ENCODE measurements around the gene GPHB5.
A peak's percentile ranks its signal among the peaks of the same experiment; 100 is the strongest.
"Not testable (repeated sequence)": the region's sequence is repeated elsewhere in the genome, so short reads cannot be mapped to it uniquely, and the experiment has no call there.

Gene GPHB5

DNA sequence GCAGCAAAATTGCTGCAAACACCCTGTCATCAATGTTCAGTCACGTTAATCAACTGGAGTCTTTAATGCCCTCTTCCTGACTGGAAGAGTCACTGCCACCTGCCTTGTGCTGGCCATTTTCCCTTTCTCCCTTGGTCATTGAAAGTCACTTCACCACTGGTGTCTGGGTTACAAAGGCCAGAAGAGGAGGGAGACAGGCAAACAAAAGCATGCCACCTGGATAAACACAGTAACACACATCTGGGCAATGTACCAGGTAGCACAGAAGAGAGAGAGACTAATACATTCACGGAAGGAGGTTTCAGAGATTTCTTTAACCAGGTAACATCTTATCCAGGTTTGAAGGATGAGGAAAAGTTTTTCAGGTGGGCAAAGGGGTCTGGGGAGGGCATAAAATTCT is 32.7 kb downstream of the GPHB5 start:
- no peaks in the 10 kb centered on the region for H4K20me1 ChIP-seq (ENCODE audit: insufficient read depth, low read length)

DNA sequence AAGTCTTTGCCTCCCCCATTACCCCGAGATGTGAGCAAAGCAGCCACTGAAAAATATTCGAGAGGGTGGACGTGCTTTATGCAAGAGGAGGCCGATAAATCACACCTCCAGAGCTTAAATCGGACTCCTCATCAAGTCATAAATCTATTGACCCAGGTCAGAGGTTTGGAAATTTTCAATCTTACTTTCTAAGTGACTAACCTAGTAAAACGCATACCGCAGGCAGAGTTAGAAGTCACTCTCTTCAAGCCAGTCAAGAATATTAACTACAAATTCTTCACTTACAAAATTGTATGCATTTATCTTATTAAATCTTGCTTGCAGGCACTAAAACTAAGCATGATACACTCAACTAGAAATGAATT is 34.9 kb downstream of the GPHB5 start:
- Histone ChIP-seq H3K27me3 (ENCODE audit: low read depth, low read length) (peaks cover 23% of the 10 kb centered on the region), H4K20me1 (ENCODE audit: insufficient read depth, low read length) (no peaks in the 10 kb centered on the region)

More for the DNA sequence above, 32.7 kb downstream of the GPHB5 start:
- TF ChIP-seq EZH2phosphoT487 (IDR thresholded peaks at IDR 0.05; ENCODE audit: low read depth), result no peak
- TF ChIP-seq, protein P1, sequence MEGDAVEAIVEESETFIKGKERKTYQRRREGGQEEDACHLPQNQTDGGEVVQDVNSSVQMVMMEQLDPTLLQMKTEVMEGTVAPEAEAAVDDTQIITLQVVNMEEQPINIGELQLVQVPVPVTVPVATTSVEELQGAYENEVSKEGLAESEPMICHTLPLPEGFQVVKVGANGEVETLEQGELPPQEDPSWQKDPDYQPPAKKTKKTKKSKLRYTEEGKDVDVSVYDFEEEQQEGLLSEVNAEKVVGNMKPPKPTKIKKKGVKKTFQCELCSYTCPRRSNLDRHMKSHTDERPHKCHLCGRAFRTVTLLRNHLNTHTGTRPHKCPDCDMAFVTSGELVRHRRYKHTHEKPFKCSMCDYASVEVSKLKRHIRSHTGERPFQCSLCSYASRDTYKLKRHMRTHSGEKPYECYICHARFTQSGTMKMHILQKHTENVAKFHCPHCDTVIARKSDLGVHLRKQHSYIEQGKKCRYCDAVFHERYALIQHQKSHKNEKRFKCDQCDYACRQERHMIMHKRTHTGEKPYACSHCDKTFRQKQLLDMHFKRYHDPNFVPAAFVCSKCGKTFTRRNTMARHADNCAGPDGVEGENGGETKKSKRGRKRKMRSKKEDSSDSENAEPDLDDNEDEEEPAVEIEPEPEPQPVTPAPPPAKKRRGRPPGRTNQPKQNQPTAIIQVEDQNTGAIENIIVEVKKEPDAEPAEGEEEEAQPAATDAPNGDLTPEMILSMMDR (IDR thresholded peaks at IDR 0.05; ENCODE audit: low read depth, low read length), result no peak
- H3K9me3 ChIP-seq (ENCODE audit: insufficient read depth, low read length), result no peaks in the 10 kb centered on the region
- peaks cover 23% of the 10 kb centered on the region for H3K27me3 ChIP-seq (ENCODE audit: low read depth, low read length)
- H3K4me3 ChIP-seq (ENCODE audit: low read length), result no peak overlapping the region
- no peak overlapping the region for H3K9ac ChIP-seq (ENCODE audit: low read length)
- H3K4me2 ChIP-seq (ENCODE audit: low read length), result no peak overlapping the region
- no peak overlapping the region for H3K27ac ChIP-seq (ENCODE audit: low read length)
- H3K4me1 ChIP-seq (ENCODE audit: low read length), result peaks cover 29% of the 10 kb centered on the region
- H3K36me3 ChIP-seq (replicated peaks; ENCODE audit: low read depth, low read length), result no peaks in the 10 kb centered on the region
- no peak overlapping the region for H2AFZ ChIP-seq (ENCODE audit: low read depth, low read length)
- no peaks in the 10 kb centered on the region for H3K79me2 ChIP-seq (ENCODE audit: low read length)

DNA sequence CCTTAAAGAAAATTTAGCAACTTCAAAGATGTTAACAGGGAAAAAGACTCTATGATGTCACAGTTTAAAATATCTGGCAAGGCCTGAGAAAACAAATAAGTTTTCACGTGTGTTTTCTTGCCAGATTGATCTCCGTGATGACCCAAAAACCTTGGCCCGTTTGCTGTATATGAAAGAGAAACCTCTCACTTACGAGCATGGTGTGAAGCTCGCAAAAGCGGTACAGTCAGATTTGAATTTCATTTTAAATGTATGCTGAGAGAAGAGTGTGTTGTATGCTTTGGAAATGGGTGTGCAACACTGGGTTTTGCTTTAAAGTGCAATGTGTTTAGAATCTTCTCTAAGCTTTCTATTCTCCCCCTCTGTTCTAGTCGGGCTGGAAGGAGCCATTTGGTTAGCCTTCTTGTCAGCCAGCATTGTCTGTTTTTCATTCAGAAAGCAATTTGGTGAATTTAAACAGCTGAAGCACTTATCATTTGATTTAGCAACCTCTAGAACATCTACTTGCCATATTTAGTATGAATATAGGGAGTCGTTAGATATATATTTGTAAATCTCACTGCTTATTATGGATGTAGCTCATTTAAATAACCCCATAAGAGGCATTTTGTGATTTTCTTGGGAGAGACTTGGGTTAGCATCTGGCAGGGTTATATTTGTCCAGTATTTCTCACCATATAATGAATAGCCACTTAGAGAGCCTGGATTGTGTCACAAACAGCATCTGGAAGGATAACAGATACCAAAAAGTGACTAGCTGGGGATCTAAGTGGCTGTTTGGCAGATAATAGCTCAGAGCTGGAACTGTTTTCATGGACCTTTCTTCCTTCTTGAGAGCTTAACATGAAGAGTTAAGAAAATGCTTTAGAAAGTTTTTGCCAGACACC is 35.5 kb downstream of the GPHB5 start:
- Histone ChIP-seq H3K9me3 (ENCODE audit: insufficient read depth, low read length) (no peaks in the 10 kb centered on the region), H3K36me3 (replicated peaks; ENCODE audit: low read depth, low read length) (no peaks in the 10 kb centered on the region), H3K27ac (ENCODE audit: low read length) (peak overlapping the region; percentile 33), H3K79me2 (ENCODE audit: low read length) (no peaks in the 10 kb centered on the region), H4K20me1 (ENCODE audit: insufficient read depth, low read length) (no peaks in the 10 kb centered on the region), H3K4me1 (ENCODE audit: low read length) (peaks cover 29% of the 10 kb centered on the region), H3K4me3 (ENCODE audit: low read length) (peak overlapping the region; percentile 70), H2AFZ (ENCODE audit: low read depth, low read length) (peak overlapping the region; percentile 83), H3K27me3 (ENCODE audit: low read depth, low read length) (peaks cover 23% of the 10 kb centered on the region), H3K4me2 (ENCODE audit: low read length) (peak overlapping the region; percentile 90), H3K9ac (ENCODE audit: low read length) (peak overlapping the region; percentile 35)
- TF ChIP-seq EZH2phosphoT487 (IDR thresholded peaks at IDR 0.05; ENCODE audit: low read depth), result no peak
- TF ChIP-seq, protein P1 (IDR thresholded peaks at IDR 0.05; ENCODE audit: low read depth, low read length), result no peak

More for the DNA sequence above, 34.9 kb downstream of the GPHB5 start:
- H3K79me2 ChIP-seq (ENCODE audit: low read length), result no peaks in the 10 kb centered on the region
- H2AFZ ChIP-seq (ENCODE audit: low read depth, low read length), result peak overlapping the region; percentile 83
- no peaks in the 10 kb centered on the region for H3K9me3 ChIP-seq (ENCODE audit: insufficient read depth, low read length)
- no peaks in the 10 kb centered on the region for H3K36me3 ChIP-seq (replicated peaks; ENCODE audit: low read depth, low read length)
- TF ChIP-seq EZH2phosphoT487 (IDR thresholded peaks at IDR 0.05; ENCODE audit: low read depth), result no peak
- TF ChIP-seq, protein P1 (IDR thresholded peaks at IDR 0.05; ENCODE audit: low read depth, low read length), result no peak
- H3K9ac ChIP-seq (ENCODE audit: low read length), result no peak overlapping the region
- peak overlapping the region; percentile 70 for H3K4me3 ChIP-seq (ENCODE audit: low read length)
- no peak overlapping the region for H3K27ac ChIP-seq (ENCODE audit: low read length)
- peaks cover 29% of the 10 kb centered on the region for H3K4me1 ChIP-seq (ENCODE audit: low read length)
- peak overlapping the region; percentile 90 for H3K4me2 ChIP-seq (ENCODE audit: low read length)

DNA sequence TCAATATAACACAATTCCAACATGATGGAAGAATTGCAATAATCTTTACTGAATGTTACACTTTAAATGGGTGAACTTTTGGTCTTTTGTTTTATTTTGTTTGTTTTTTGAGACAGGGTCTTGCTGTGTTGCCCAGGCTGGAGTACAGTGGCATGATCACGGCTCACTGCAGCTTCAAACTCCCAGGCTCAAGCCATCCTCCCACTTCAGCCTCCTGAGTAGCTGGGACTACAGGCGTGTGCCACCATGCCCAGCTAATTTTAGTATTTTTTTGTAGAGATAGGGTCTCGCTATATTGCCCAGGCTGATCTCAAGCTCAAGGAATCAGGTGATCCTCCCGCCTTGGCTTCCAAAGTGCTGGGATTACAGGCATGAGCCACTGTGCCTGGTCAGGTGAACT is 38.8 kb downstream of the GPHB5 start:
- H3K27ac ChIP-seq (ENCODE audit: low read length); H3K79me2 ChIP-seq (ENCODE audit: low read length); H3K27me3 ChIP-seq (ENCODE audit: low read depth, low read length); H3K9ac ChIP-seq (ENCODE audit: low read length); H4K20me1 ChIP-seq (ENCODE audit: insufficient read depth, low read length); H3K36me3 ChIP-seq (replicated peaks; ENCODE audit: low read depth, low read length); H3K4me3 ChIP-seq (ENCODE audit: low read length); H3K4me2 ChIP-seq (ENCODE audit: low read length); H3K9me3 ChIP-seq (ENCODE audit: insufficient read depth, low read length); H2AFZ ChIP-seq (ENCODE audit: low read depth, low read length): not testable (repeated sequence)
- H3K4me1 ChIP-seq (ENCODE audit: low read length), result peaks cover 25% of the 10 kb centered on the region

Data from OCI-LY3 (cell line).